ENCODE results near the gene B4GALNT4. TPM values are rescaled to one million over a fixed set of nuclear protein-coding genes. Genes with fewer than 3 reads are reported as not detected.
A peak's percentile ranks its signal among the peaks of the same experiment; 100 is the strongest.
"Not testable (repeated sequence)": the region's sequence is repeated elsewhere in the genome, so short reads cannot be mapped to it uniquely, and the experiment has no call there.

The B4GALNT4 gene
- total RNA-seq (2022) (20.0 and 25.9 TPM in 2 replicates), Bru-seq, nascent RNA (percentile 37 among the genes with signal in this experiment), BruChase-seq, experiment 1, labeled RNA remaining after a 6-hour chase (percentile 58 among the genes with signal in this experiment), BruChase-seq, experiment 2, labeled RNA remaining after a 2-hour chase (percentile 43 among the genes with signal in this experiment)
- long read RNA-seq, partial matches to known transcripts: 2 of 7 reads
- long read RNA-seq, other reads (novel, unspliced or antisense): 4 of 7 reads

DNA sequence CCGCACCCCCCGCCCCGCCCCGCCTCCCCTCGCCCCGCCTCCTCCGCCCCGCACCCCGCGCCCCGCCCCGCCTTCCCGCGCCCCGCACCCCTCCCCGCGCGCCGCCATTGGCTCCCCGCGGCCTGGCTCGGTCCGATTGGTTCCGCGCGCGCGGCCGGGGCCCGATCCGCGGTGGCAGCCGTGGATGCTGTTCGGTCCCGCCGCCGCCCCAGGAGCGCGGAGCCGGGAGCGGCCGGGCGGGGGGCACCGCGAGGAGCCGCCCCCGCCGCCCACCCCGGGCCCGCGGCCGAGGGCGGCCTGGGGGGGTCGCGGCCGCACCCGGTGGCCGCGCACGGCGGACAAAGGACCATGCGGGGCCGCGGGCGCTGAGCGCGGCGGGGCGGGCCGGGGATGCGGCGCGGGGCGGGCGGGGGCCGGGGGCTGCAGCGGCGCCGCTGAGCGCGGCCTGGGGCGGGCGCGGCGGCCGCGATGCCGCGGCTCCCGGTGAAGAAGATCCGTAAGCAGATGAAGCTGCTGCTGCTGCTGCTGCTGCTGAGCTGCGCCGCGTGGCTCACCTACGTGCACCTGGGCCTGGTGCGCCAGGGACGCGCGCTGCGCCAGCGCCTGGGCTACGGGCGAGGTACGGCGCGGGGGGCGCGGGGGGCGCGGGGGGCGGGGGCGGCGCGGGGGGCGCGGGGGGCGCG lies at the start of gene B4GALNT4:
Gene B4GALNT4, plus strand, starts transcription at position 164 of the 683 bp plus-strand sequence. Its CDS starts 305 bp downstream, at position 469.
- Mint-ChIP-seq H3K4me3 (ENCODE audit: unreplicated experiment) (peak within 1 kb of the TSS; percentile 72), H3K27me3 (ENCODE audit: insufficient read depth, unreplicated experiment) (peaks cover 13% of the 10 kb centered on the region), H3K4me1 (ENCODE audit: insufficient read depth, unreplicated experiment) (peaks cover 16% of the 10 kb centered on the region), H3K9me3 (ENCODE audit: unreplicated experiment) (no peaks in the 10 kb centered on the region), H3K36me3 (ENCODE audit: insufficient read depth, unreplicated experiment) (peaks cover 15% of the 10 kb centered on the region), H3K27ac (ENCODE audit: low read depth, unreplicated experiment) (no peak within 1 kb of the TSS)
- intact Hi-C loops (cut with micrococcal nuclease): no loop called here
- ChIA-PET POLR2A (interaction anchor here (2.4 kb wide), 1 partner anchor 24 kb away, joined by 10 read pairs; the partner anchor contains the start of gene PKP3), CTCF (no interaction called here)
- peak; percentile 56 for DNase-seq (ENCODE audit: unreplicated experiment)
- TF ChIP-seq CTCF (IDR thresholded peaks at IDR 0.05; ENCODE audit: unreplicated experiment): no peak
- BruUV-seq (replicated peaks): no TSS peak

- H3K4me1 Mint-ChIP-seq (ENCODE audit: insufficient read depth, unreplicated experiment); intact Hi-C loops (cut with micrococcal nuclease); H3K9me3 Mint-ChIP-seq (ENCODE audit: unreplicated experiment); DNase-seq (ENCODE audit: unreplicated experiment); H3K27me3 Mint-ChIP-seq (ENCODE audit: insufficient read depth, unreplicated experiment); BruUV-seq (replicated peaks): not testable (repeated sequence)
- CTCF ChIA-PET: interaction anchor here (1.0 kb wide), 1 partner anchor 36 kb away, joined by 3 read pairs; no protein-coding TSS in a partner anchor
- POLR2A ChIA-PET: interaction anchor here (0.7 to 1.7 kb wide), 5 partner anchors 10 to 114 kb away, joined by 3 to 27 read pairs (median 4); partner anchors contain the start of genes BET1L, PKP3 and RIC8A
- Mint-ChIP-seq H3K4me3 (ENCODE audit: unreplicated experiment) (peak overlapping the region; percentile 97), H3K27ac (ENCODE audit: low read depth, unreplicated experiment) (peak overlapping the region; percentile 96), H3K36me3 (ENCODE audit: insufficient read depth, unreplicated experiment) (peaks cover 16% of the 10 kb centered on the region)
Measured at GRCh38 chr11:319888-320273, 49.4 kb upstream of the B4GALNT4 start.

DNA sequence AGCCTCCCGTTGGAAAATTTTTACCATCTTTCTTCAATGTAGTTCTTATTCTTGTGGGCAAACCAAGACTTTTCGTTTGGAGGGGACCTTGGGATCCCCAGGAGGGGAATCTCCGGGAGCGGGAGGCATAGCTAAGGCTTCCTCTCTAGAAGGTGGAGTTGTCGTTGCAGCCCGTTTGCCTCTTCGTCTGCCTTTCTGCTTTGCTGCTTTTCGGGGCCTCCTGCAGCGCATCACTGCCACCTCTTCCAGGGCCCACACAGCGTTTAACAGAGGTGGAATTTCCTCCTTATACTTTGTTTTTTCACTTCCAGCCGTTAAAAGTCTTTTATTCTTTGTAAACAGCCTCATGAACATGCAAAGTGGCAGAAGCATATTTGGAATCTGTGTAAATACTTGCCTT lies 45.1 kb upstream of the B4GALNT4 start:
- Mint-ChIP-seq H3K4me1 (ENCODE audit: insufficient read depth, unreplicated experiment) (no peaks in the 10 kb centered on the region), H3K27me3 (ENCODE audit: insufficient read depth, unreplicated experiment) (no peaks in the 10 kb centered on the region), H3K36me3 (ENCODE audit: insufficient read depth, unreplicated experiment) (peaks cover 10% of the 10 kb centered on the region), H3K9me3 (ENCODE audit: unreplicated experiment) (no peaks in the 10 kb centered on the region), H3K4me3 (ENCODE audit: unreplicated experiment) (no peak overlapping the region), H3K27ac (ENCODE audit: low read depth, unreplicated experiment) (peak overlapping the region; percentile 40)
- intact Hi-C loops (cut with micrococcal nuclease): no loop called here
- no peak for TF ChIP-seq CTCF (IDR thresholded peaks at IDR 0.05; ENCODE audit: unreplicated experiment)
- ChIA-PET CTCF (interaction anchor here (0.7 kb wide), 1 partner anchor 25 kb away, joined by 3 read pairs; no protein-coding TSS in a partner anchor), POLR2A (interaction anchor here (0.6 to 3.4 kb wide), 3 partner anchors 14 to 126 kb away, joined by 3 to 10 read pairs (median 3); no protein-coding TSS in a partner anchor)
- no TSS peak for BruUV-seq (replicated peaks)
- DNase-seq (ENCODE audit: unreplicated experiment): no peak

GRCh38 chr11:324593-325517 lies 44.4 kb upstream of the B4GALNT4 start:
- BruUV-seq (replicated peaks); H3K4me3 Mint-ChIP-seq (ENCODE audit: unreplicated experiment); H3K4me1 Mint-ChIP-seq (ENCODE audit: insufficient read depth, unreplicated experiment); intact Hi-C loops (cut with micrococcal nuclease); H3K9me3 Mint-ChIP-seq (ENCODE audit: unreplicated experiment); DNase-seq (ENCODE audit: unreplicated experiment); H3K36me3 Mint-ChIP-seq (ENCODE audit: insufficient read depth, unreplicated experiment); H3K27me3 Mint-ChIP-seq (ENCODE audit: insufficient read depth, unreplicated experiment): not testable (repeated sequence)
- H3K27ac Mint-ChIP-seq (ENCODE audit: low read depth, unreplicated experiment): peak overlapping the region; percentile 40
- ChIA-PET CTCF (interaction anchor here (0.7 kb wide), 1 partner anchor 24 kb away, joined by 3 read pairs; no protein-coding TSS in a partner anchor), POLR2A (interaction anchor here (0.6 to 3.4 kb wide), 3 partner anchors 14 to 82 kb away, joined by 3 to 10 read pairs (median 3); no protein-coding TSS in a partner anchor)
